Cardiac muscle cell (in vitro differentiated cells and primary cell): ENCODE measurements around the gene ADGRB2. TPM values are rescaled to one million over a fixed set of nuclear protein-coding genes. Genes with fewer than 3 reads are reported as not detected.

Experiments
- DNase-seq, 2 donors: peaks; one replicate each; pipeline versions ENCODE4 v3.0.0 to v3.0.0-alpha.2; 2010 to 2017; ENCODE audit warnings: low read depth in 1 of 2, low spot score in 1 of 2
- H3K27ac ChIP-seq: fragments of 200-600 bp; sonication (generic); 2 replicates; pipeline ENCODE4 v1.5.1; 2016
- H3K27me3 ChIP-seq: fragments of 200-600 bp; sonication (generic); 2 replicates; pipeline ENCODE4 v1.6.0; 2016; ENCODE audit warnings: control low read depth
- H3K36me3 ChIP-seq: fragments of 200-600 bp; sonication (generic); 2 replicates; pipeline ENCODE4 v1.5.1; 2016; ENCODE audit warnings: control low read depth
- H3K4me1 ChIP-seq: fragments of 200-600 bp; sonication (generic); 2 replicates; pipeline ENCODE4 v1.8.1; 2017; ENCODE audit warnings: low read depth, mild to moderate bottlenecking, mixed run types
- H3K4me3 ChIP-seq: fragments of 200-600 bp; sonication (generic); 2 replicates; pipeline ENCODE4 v1.5.1; 2016; ENCODE audit warnings: mild to moderate bottlenecking
- H3K9me3 ChIP-seq: fragments of 200-600 bp; sonication (generic); 2 replicates; pipeline ENCODE4 v1.5.1; 2017; ENCODE audit warnings: low read depth, mild to moderate bottlenecking, control low read depth
- CTCF ChIP-seq: IDR thresholded peaks from 2 replicates; pipeline ENCODE4 v1.5.1; 2012; ENCODE audit warnings: low read depth, mild to moderate bottlenecking, low read length
- polyA plus RNA-seq: library from polyadenylated mRNA; unstranded; fragments of >200 nt; fragmentation: Nextera tagmentation; extraction: Ambion mirVana; gene quantifications from 2 replicates; pipeline ENCODE4 v1.2.1, GENCODE V29; 2016
- total RNA-seq: library from RNA; depleted of rRNA; stranded (reverse); fragments of >200 nt; gene quantifications from 2 replicates; pipeline ENCODE4 v1.2.3, GENCODE V29; 2016

ADGRB2 gene
- total and polyA plus RNA-seq, 2 experiments from 2014 or later = 95.0 to 309 TPM

DNA sequence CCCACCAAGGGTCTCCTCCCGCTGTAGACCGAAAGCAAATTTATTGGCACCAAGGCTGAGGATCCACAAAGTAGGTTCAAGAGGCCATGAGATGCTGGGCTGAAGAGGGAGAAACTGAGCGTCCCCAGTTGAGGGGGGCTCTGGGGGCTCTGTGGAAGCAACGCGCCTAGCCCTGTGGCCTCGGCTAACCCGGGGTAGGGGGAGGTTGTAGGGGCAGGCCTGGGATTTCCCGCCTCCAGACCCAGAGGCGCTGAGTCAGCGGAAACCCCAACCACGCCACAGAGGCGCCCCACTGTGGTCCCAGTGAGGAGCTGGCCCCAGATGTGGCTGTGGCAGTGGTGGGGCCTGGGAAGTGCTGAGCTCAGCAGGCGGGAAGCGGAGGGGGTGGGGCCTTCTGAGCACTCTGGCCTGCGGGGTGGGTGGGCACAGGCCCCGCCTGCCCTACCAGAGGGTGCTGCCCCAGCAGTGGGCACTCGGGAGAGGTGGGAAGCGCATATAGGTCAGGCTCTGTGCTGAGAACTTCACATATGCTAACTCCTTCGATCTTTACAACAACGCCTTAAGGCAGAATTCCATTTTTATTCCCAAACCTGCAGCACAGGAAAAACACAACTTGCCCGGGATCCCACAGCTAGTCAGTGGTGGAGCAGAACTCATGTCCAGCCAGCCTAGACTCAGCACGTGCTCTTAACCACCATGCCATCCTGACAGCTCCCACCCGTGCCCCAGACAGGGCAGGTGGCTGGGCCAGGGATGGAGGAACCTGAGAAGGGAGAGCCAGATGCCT, 58.9 kb downstream of the ADGRB2 start:
- Histone ChIP-seq H3K4me3 (no peak overlapping the region), H3K9me3 (no peaks in the 10 kb centered on the region), H3K27ac (no peak overlapping the region), H3K4me1 (peaks cover 19% of the 10 kb centered on the region), H3K27me3 (no peaks in the 10 kb centered on the region), H3K36me3 (no peaks in the 10 kb centered on the region)
- peak; percentile 51 to 77 for DNase-seq
- peak; percentile 42 for TF ChIP-seq CTCF

- Histone ChIP-seq H3K4me3 (peak overlapping the region; percentile 14), H3K27ac (no peak overlapping the region), H3K9me3 (no peaks in the 10 kb centered on the region), H3K27me3 (no peaks in the 10 kb centered on the region), H3K4me1 (peaks cover 19% of the 10 kb centered on the region), H3K36me3 (no peaks in the 10 kb centered on the region)
- peak in 1 of 2 donors; percentile 72 for DNase-seq
- no peak for TF ChIP-seq CTCF
Measured at GRCh38 chr1:31704271-31705079, 59.7 kb downstream of the ADGRB2 start.

DNA sequence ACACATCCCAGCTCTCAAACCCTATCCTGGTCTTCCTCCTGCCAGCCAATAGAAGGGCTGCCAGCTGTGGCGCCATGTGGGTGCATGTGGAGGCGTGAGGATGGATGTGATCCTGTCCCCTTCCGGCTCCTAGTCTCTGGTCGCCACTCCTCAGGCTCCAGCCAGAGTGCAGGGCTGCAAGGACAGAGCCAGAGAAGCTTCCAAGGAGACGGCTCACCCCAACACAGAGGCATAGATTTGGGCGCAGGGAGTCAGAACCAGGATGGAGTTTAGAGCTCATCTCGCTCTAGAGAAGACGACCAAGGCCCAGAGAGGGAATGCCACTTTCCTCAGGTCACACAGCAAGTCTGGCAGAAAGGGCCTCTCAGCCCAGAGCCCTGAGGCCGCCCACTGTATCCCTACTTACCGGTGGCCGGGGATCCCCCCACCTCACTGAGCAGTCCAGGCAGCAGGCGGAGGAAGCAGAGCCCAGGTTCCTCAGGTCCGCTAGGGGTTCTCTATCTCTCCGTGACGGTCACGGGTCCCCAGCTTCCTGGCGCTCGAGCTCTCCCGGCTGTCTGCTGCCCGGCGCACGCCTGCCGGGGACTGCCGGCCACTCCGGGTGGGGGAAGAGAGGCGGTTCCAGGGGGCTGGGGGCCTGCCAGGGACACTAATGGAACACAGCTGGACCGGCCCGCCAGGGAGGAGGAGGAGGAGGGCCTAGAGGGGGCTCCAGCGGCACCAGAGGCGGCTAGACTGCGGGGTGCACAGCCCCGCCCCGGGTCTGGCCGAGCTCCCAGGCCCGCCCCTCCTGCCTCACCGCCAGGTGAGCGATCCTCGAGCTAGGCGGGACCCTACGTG, 60.5 kb downstream of the ADGRB2 start, which contains the start of gene COL16A1:
COL16A1 (minus strand) TSS at position 587 of the 840 bp plus-strand sequence. CDS start 1,824 bp downstream, outside the sequence.
- no peaks in the 10 kb centered on the region for H3K36me3 ChIP-seq
- H3K4me1 ChIP-seq = peaks cover 19% of the 10 kb centered on the region
- H3K27me3 ChIP-seq = no peaks in the 10 kb centered on the region
- no peak within 1 kb of the TSS for H3K27ac ChIP-seq
- peak within 1 kb of the TSS; percentile 14 for H3K4me3 ChIP-seq
- no peaks in the 10 kb centered on the region for H3K9me3 ChIP-seq
- no peak for TF ChIP-seq CTCF
- peak; percentile 30 to 81 for DNase-seq

DNA sequence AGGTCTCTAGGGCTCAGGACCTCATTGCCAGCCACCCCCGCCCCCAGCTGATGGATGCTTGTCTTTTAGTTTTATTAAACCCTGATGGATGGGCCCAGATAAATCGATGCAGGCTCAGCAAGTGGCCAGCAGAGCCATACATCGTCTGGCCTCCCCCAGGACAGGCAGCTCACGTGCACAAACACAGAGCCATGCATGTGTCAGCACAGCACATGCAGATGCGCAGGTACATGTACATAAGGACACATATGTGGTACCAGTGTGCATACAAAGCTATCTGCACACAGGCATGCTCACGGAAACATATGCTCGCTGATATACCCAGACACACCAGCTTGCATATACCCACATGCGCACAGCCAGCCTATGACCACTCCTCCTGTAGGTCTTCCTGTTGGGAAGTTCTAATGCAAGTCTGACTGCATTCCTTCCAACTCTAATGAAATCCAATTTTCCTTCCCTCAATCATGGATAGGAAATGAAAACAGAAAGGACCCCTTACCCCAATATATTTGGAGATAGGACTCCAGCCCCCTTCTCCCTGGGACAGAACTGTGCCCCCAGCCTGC, 61.2 kb downstream of the ADGRB2 start:
- H3K4me3 ChIP-seq = no peak overlapping the region
- no peak for DNase-seq
- H3K27me3 ChIP-seq = no peaks in the 10 kb centered on the region
- H3K9me3 ChIP-seq = no peaks in the 10 kb centered on the region
- H3K27ac ChIP-seq = no peak overlapping the region
- H3K4me1 ChIP-seq = peaks cover 19% of the 10 kb centered on the region
- no peak for TF ChIP-seq CTCF
- H3K36me3 ChIP-seq = no peaks in the 10 kb centered on the region
